Bronchial epithelial cell (primary cell): ENCODE data around the gene ADGRD1. TPM values are rescaled to one million over a fixed set of nuclear protein-coding genes. Genes with fewer than 3 reads are reported as not detected.

Experiments
- DNase-seq: peaks from one replicate; pipeline ENCODE4 v3.0.0-alpha.2; 2010; ENCODE audit warnings: low read depth
- FAIRE-seq: peaks from 2 replicates; lab custom pipeline; 2011; peaks lifted over from hg19 to GRCh38; lab: Jason Lieb, UNC
- H3K27me3 ChIP-seq: 2 replicates; pipeline ENCODE4 v1.5.1; 2011; ENCODE audit warnings: low read length; ENCODE audit not compliant: control insufficient read depth, insufficient read depth
- H3K36me3 ChIP-seq: 2 replicates; pipeline ENCODE4 v1.5.1; 2011; ENCODE audit warnings: low read length; ENCODE audit not compliant: control insufficient read depth, insufficient read depth
- H3K4me3 ChIP-seq: 2 replicates; pipeline ENCODE4 v1.5.1; 2011; ENCODE audit warnings: mild to moderate bottlenecking, low read depth, low read length, control low read depth
- CTCF ChIP-seq: IDR thresholded peaks from 2 replicates; pipeline ENCODE4 v1.5.1; 2011; ENCODE audit warnings: mild to moderate bottlenecking, moderate library complexity, low read length, control low read depth, inconsistent platforms; ENCODE audit not compliant: insufficient read depth, severe bottlenecking
- total RNA-seq: library from RNA; depleted of rRNA; stranded (reverse); fragments of >200 nt; gene quantifications from 2 replicates; pipeline ENCODE4 v1.2.1, GENCODE V29; 2014

Gene ADGRD1
- total RNA-seq, 1 donor from 2014 or later, result not detected

GRCh38 chr12:130916241-130916911 lies 37.3 kb upstream of the ADGRD1 start:
- peak; percentile 47 for DNase-seq
- FAIRE-seq, result no peak
- Histone ChIP-seq H3K4me3 (no peak overlapping the region), H3K27me3 (no peaks in the 10 kb centered on the region), H3K36me3 (no peaks in the 10 kb centered on the region)
- TF ChIP-seq CTCF, result peak; percentile 96

GRCh38 chr12:130917607-130918006 lies 36.1 kb upstream of the ADGRD1 start:
- DNase-seq (no peak), FAIRE-seq (no peak)
- no peaks in the 10 kb centered on the region for H3K36me3 ChIP-seq
- H3K27me3 ChIP-seq, result no peaks in the 10 kb centered on the region
- no peak overlapping the region for H3K4me3 ChIP-seq
- TF ChIP-seq CTCF, result no peak

GRCh38 chr12:130919086-130919485 lies 34.6 kb upstream of the ADGRD1 start:
- DNase-seq (no peak), FAIRE-seq (no peak)
- H3K27me3 ChIP-seq, result no peaks in the 10 kb centered on the region
- no peaks in the 10 kb centered on the region for H3K36me3 ChIP-seq
- no peak overlapping the region for H3K4me3 ChIP-seq
- TF ChIP-seq CTCF, result no peak

- FAIRE-seq (peak; percentile 47), DNase-seq (no peak)
- TF ChIP-seq CTCF, result no peak
- Histone ChIP-seq H3K36me3 (no peaks in the 10 kb centered on the region), H3K27me3 (no peaks in the 10 kb centered on the region), H3K4me3 (no peak overlapping the region)
Measured at GRCh38 chr12:130920119-130920703, 33.5 kb upstream of the ADGRD1 start.

- no peaks in the 10 kb centered on the region for H3K36me3 ChIP-seq
- no peak for FAIRE-seq
- no peak for TF ChIP-seq CTCF
- no peak overlapping the region for H3K4me3 ChIP-seq
- H3K27me3 ChIP-seq, result no peaks in the 10 kb centered on the region
- DNase-seq, result peak; percentile 32
Measured at GRCh38 chr12:130920723-130921381, 32.9 kb upstream of the ADGRD1 start.
